Measurements from ENCODE around the gene CCSER2. TPM values are rescaled to one million over a fixed set of nuclear protein-coding genes. Genes with fewer than 3 reads are reported as not detected.

The CCSER2 gene
- total and polyA plus RNA-seq, 2 donors (not counting 1 experiment from before 2014, with no cell fraction given) = 6.0 to 45.9 TPM

- CTCF ChIA-PET = interaction anchor here (0.6 kb wide), 1 partner anchor 41 kb away, joined by 3 read pairs; no protein-coding TSS in a partner anchor
- no peaks in the 10 kb centered on the region for H3K79me2 ChIP-seq (ENCODE audit: control insufficient read depth, insufficient read depth, low read length)
- H3K9me3 ChIP-seq (ENCODE audit: control extremely low read depth in 1 of 3, control insufficient read depth in 2 of 3, insufficient read depth in 1 of 3, low read length in 2 of 3) = peaks cover 0 to 1% (median 0%) of the 10 kb centered on the region in 3 donors
- no peaks in the 10 kb centered on the region for H3K4me1 Mint-ChIP-seq
- no peak for TF ChIP-seq EZH2 (IDR thresholded peaks at IDR 0.05; ENCODE audit: borderline replicate concordance, insufficient read depth, low read depth, low read length, poor library complexity, severe bottlenecking)
- TF ChIP-seq CTCF (IDR thresholded peaks at IDR 0.05) = no peak
- H3K4me3 Mint-ChIP-seq = no peak overlapping the region
- no peak overlapping the region for H3K4me3 ChIP-seq (ENCODE audit: control extremely low read depth in 1 of 5, extremely low read depth in 1 of 5, insufficient read depth in 1 of 5, low read depth in 2 of 5, low read length in 4 of 5)
- DNase-seq (no peak), ATAC-seq (ENCODE audit: low read depth) (no peak)
- H3K36me3 ChIP-seq (replicated peaks in 1 of 2; ENCODE audit: control extremely low read depth in 1 of 2, control insufficient read depth in 1 of 2, extremely low read depth in 1 of 2, insufficient read depth in 2 of 2, low read length in 1 of 2) = peaks cover 5 to 23% of the 10 kb centered on the region in 2 experiments
- no CpG with 5 or more reads among the region's 1 CpG for WGBS (ENCODE audit: insufficient coverage)
- intact Hi-C loops (cut with micrococcal nuclease) = no loop called here
- no peak overlapping the region for H3K27ac Mint-ChIP-seq
- POLR2A ChIA-PET = no interaction called here
- no peak overlapping the region for H3K9ac ChIP-seq (ENCODE audit: low read length)
- H4K20me1 ChIP-seq (ENCODE audit: control insufficient read depth, insufficient read depth, low read length, poor library complexity, severe bottlenecking) = no peaks in the 10 kb centered on the region
- no peak overlapping the region for H2AFZ ChIP-seq (ENCODE audit: insufficient read depth, low read depth, low read length, poor library complexity, severe bottlenecking)
- H3K27me3 ChIP-seq (replicated peaks in 1 of 4; ENCODE audit: control extremely low read depth in 1 of 4, control insufficient read depth in 3 of 4, insufficient read depth in 4 of 4, low read length in 3 of 4) = no peaks in the 10 kb centered on the region
- H3K4me2 ChIP-seq (replicated peaks; ENCODE audit: low read depth, low read length, poor library complexity, severe bottlenecking) = no peak overlapping the region
- H3K4me1 ChIP-seq (ENCODE audit: control insufficient read depth in 2 of 2, insufficient read depth in 2 of 2, low read length in 2 of 2) = no peaks in the 10 kb centered on the region
- H3K9me3 Mint-ChIP-seq (ENCODE audit: insufficient read depth) = no peaks in the 10 kb centered on the region
- no peak overlapping the region for H3K27ac ChIP-seq (ENCODE audit: low read length in 2 of 2)
- H3K27me3 Mint-ChIP-seq = no peaks in the 10 kb centered on the region
Measured at GRCh38 chr10:84469470-84469869, 141.1 kb downstream of the CCSER2 start.

GRCh38 chr10:84473136-84473535, 144.7 kb downstream of the CCSER2 start:
- no peaks in the 10 kb centered on the region for H3K4me1 ChIP-seq (ENCODE audit: control insufficient read depth in 2 of 2, insufficient read depth in 2 of 2, low read length in 2 of 2)
- intact Hi-C loops (cut with micrococcal nuclease) = no loop called here
- Mint-ChIP-seq H3K27ac (no peak overlapping the region), H3K4me3 (no peak overlapping the region), H3K4me1 (no peaks in the 10 kb centered on the region), H3K9me3 (ENCODE audit: insufficient read depth) (no peaks in the 10 kb centered on the region), H3K27me3 (no peaks in the 10 kb centered on the region)
- no peak overlapping the region for H3K27ac ChIP-seq (ENCODE audit: low read length in 2 of 2)
- H3K9me3 ChIP-seq (ENCODE audit: control extremely low read depth in 1 of 3, control insufficient read depth in 2 of 3, insufficient read depth in 1 of 3, low read length in 2 of 3) = no peaks in the 10 kb centered on the region
- no peak overlapping the region for H3K4me2 ChIP-seq (replicated peaks; ENCODE audit: low read depth, low read length, poor library complexity, severe bottlenecking)
- H3K79me2 ChIP-seq (ENCODE audit: control insufficient read depth, insufficient read depth, low read length) = no peaks in the 10 kb centered on the region
- no peaks in the 10 kb centered on the region for H3K27me3 ChIP-seq (replicated peaks in 1 of 4; ENCODE audit: control extremely low read depth in 1 of 4, control insufficient read depth in 3 of 4, insufficient read depth in 4 of 4, low read length in 3 of 4)
- CTCF ChIA-PET = no interaction called here
- no peaks in the 10 kb centered on the region for H4K20me1 ChIP-seq (ENCODE audit: control insufficient read depth, insufficient read depth, low read length, poor library complexity, severe bottlenecking)
- no peak overlapping the region for H3K4me3 ChIP-seq (ENCODE audit: control extremely low read depth in 1 of 5, extremely low read depth in 1 of 5, insufficient read depth in 1 of 5, low read depth in 2 of 5, low read length in 4 of 5)
- no peak overlapping the region for H3K9ac ChIP-seq (ENCODE audit: low read length)
- H3K36me3 ChIP-seq (replicated peaks in 1 of 2; ENCODE audit: control extremely low read depth in 1 of 2, control insufficient read depth in 1 of 2, extremely low read depth in 1 of 2, insufficient read depth in 2 of 2, low read length in 1 of 2) = peaks cover 0 to 25% of the 10 kb centered on the region in 2 experiments
- WGBS (ENCODE audit: insufficient coverage) = no CpG with 5 or more reads among the region's 3 CpGs
- H2AFZ ChIP-seq (ENCODE audit: insufficient read depth, low read depth, low read length, poor library complexity, severe bottlenecking) = no peak overlapping the region
- ATAC-seq (ENCODE audit: low read depth) = no peak
- POLR2A ChIA-PET = no interaction called here
- DNase-seq = no peak
- TF ChIP-seq CTCF (IDR thresholded peaks at IDR 0.05) (no peak), EZH2 (IDR thresholded peaks at IDR 0.05; ENCODE audit: borderline replicate concordance, insufficient read depth, low read depth, low read length, poor library complexity, severe bottlenecking) (no peak)
